Calu3 (cell line): Measurements from ENCODE around the gene S1PR1. TPM values are rescaled to one million over a fixed set of nuclear protein-coding genes. Genes with fewer than 3 reads are reported as not detected.

Source experiments
- BruUV-seq: library from RNA; stranded (reverse); fragments of 400-500 nt; replicated peaks from 2 replicates; lab custom pipeline; 2021; lab: Mats Ljungman, UMichigan
- CTCF ChIA-PET: fragments of 300-600 bp; sonication (Branson Sonifier 250); formaldehyde crosslinking; loops from one replicate; lab custom pipeline; 2022; ENCODE audit warnings: antibody characterized with exemption; lab: Charles Lee
- DNase-seq: peaks from one replicate; pipeline ENCODE4 v3.0.0; 2022
- H3K27ac Mint-ChIP-seq: one replicate; pipeline ENCODE4 v1.8.0; 2022; ENCODE audit warnings: mixed read lengths; ENCODE audit not compliant: unreplicated experiment
- H3K27me3 Mint-ChIP-seq: one replicate; pipeline ENCODE4 v1.8.0; 2022; ENCODE audit warnings: mixed read lengths; ENCODE audit not compliant: unreplicated experiment
- H3K36me3 Mint-ChIP-seq: one replicate; pipeline ENCODE4 v1.8.0; 2022; ENCODE audit warnings: mild to moderate bottlenecking, moderate library complexity, mixed read lengths; ENCODE audit not compliant: insufficient read depth, unreplicated experiment
- H3K4me1 Mint-ChIP-seq: one replicate; pipeline ENCODE4 v1.8.0; 2022; ENCODE audit warnings: mild to moderate bottlenecking, low read depth, mixed read lengths; ENCODE audit not compliant: unreplicated experiment
- H3K4me3 Mint-ChIP-seq: one replicate; pipeline ENCODE4 v1.8.0; 2022; ENCODE audit warnings: mild to moderate bottlenecking, low read depth, moderate library complexity, mixed read lengths; ENCODE audit not compliant: unreplicated experiment
- H3K9me3 Mint-ChIP-seq: one replicate; pipeline ENCODE4 v1.8.0; 2022; ENCODE audit warnings: low read depth, mixed read lengths; ENCODE audit not compliant: unreplicated experiment
- intact Hi-C: fragments of 100-400 bp; cut with micrococcal nuclease; formaldehyde crosslinking; loops from one replicate; pipeline ENCODE4 v1.10.0; 2022; ENCODE audit not compliant: unreplicated experiment
- total RNA-seq: library from RNA; stranded (reverse); gene quantifications from 2 replicates; pipeline ENCODE4 v1.2.3, GENCODE V29; 2022
- TF ChIP-seq, protein P1 (sequence below): fragments of 200-600 bp; IDR thresholded peaks from one replicate; pipeline ENCODE4 v1.8.0; 2022; ENCODE audit warnings: antibody characterized with exemption; ENCODE audit not compliant: unreplicated experiment

S1PR1 gene
- total RNA-seq, 1 experiment from 2014 or later: not detected

DNA sequence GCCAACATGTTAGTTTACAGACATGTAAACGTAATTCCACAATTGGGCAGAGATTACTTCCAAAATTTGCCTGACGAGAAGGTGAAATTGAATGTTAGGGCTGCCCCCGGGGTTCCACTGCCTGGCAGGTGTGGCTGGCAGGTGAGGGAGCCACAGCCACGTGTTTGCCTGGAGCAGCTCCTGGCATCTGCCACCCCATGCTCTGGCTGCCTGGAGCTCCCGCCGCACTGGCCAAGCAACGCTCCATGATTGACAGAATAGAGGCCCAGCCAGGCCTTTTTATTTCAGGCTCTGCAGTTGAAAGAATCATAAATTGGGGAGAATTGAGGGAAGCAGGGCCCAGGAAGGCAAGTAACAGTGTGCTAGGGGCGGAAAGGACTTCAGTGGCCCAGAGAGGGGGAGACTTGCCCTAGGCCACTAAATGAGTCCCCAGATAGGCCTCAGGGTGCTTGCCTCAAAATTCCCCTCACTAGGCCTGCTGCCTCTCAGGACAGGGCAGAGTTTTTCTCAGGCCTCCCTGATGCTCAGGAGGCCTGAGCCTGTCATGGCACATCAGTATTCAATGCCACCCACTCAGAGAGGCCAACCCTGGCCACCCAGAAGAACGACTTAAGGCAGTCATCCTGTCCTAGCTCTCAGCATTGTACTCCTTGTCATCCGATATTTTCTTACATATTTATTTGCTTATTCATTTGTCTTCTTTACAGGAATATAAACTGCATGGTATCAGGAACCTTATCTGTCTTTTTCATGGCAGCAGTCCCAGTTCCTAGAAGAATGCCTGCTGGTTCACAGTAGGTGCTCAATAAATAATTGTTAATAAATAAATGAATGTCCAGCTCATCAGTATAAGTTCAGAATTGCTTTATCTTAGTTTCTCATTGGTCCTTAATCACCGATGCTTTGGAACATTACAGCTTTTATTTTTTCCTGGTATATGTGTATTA lies 16.6 kb upstream of the S1PR1 start:
- no peak overlapping the region for H3K4me3 Mint-ChIP-seq

DNA sequence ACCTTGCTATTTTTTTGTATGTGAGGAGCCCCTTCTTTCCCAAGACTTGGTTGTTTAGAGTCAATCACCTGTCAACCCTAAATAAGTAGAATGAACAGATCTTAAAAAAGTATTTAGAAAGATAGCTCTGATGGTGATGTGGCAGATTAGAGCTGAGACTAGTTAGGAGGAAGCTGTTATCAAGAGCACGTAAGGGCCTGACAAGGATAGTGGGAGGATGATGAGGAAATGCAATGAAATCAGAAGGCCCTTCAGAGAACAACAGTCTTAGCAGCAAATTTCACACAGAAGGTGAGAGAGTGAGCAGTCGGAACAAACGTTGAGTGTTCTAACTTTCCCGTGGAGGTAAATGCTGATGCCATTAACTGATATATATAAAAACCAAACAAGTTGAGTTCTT lies 15.9 kb upstream of the S1PR1 start:
- Mint-ChIP-seq H3K27ac (no peak overlapping the region), H3K4me1 (no peaks in the 10 kb centered on the region), H3K27me3 (no peaks in the 10 kb centered on the region), H3K9me3 (no peaks in the 10 kb centered on the region), H3K4me3 (no peak overlapping the region), H3K36me3 (no peaks in the 10 kb centered on the region)
- CTCF ChIA-PET: no interaction called here
- intact Hi-C loops: no loop called here
- no TSS peak for BruUV-seq
- DNase-seq: no peak
- TF ChIP-seq, protein P1, sequence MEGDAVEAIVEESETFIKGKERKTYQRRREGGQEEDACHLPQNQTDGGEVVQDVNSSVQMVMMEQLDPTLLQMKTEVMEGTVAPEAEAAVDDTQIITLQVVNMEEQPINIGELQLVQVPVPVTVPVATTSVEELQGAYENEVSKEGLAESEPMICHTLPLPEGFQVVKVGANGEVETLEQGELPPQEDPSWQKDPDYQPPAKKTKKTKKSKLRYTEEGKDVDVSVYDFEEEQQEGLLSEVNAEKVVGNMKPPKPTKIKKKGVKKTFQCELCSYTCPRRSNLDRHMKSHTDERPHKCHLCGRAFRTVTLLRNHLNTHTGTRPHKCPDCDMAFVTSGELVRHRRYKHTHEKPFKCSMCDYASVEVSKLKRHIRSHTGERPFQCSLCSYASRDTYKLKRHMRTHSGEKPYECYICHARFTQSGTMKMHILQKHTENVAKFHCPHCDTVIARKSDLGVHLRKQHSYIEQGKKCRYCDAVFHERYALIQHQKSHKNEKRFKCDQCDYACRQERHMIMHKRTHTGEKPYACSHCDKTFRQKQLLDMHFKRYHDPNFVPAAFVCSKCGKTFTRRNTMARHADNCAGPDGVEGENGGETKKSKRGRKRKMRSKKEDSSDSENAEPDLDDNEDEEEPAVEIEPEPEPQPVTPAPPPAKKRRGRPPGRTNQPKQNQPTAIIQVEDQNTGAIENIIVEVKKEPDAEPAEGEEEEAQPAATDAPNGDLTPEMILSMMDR: no peak

More for the DNA sequence above, 16.6 kb upstream of the S1PR1 start:
- H3K9me3 Mint-ChIP-seq: no peaks in the 10 kb centered on the region
- no peaks in the 10 kb centered on the region for H3K4me1 Mint-ChIP-seq
- H3K27me3 Mint-ChIP-seq: no peaks in the 10 kb centered on the region
- no TSS peak for BruUV-seq
- CTCF ChIA-PET: no interaction called here
- H3K36me3 Mint-ChIP-seq: no peaks in the 10 kb centered on the region
- DNase-seq: no peak
- intact Hi-C loops: no loop called here
- no peak overlapping the region for H3K27ac Mint-ChIP-seq
- TF ChIP-seq, protein P1: no peak

DNA sequence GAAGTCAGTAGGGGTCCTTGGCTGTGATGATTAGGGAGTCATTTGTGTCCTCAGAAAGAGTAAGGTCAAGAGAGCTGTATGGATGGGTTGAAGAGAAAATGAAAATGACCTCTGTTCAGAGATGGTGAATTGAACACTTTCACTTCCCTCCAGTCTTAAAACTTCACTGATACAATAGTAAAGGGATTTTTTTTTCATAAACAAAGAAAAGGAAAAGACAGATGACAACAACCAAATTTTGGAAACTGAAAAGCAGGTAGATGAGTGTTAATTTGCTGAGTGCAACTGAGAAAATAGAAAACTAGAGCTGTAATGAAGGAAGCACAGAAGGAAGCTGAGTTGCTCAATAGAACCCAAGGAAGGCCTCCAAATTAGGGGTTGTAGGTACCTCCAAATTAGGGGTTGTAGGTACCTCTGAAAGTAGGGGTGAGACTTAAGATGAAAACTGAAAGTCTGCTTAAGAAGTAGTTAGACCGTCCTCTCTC lies 14.8 kb upstream of the S1PR1 start:
- no peak overlapping the region for H3K27ac Mint-ChIP-seq
- DNase-seq: no peak
- intact Hi-C loops: no loop called here
- CTCF ChIA-PET: no interaction called here
- H3K4me1 Mint-ChIP-seq: no peaks in the 10 kb centered on the region
- no peaks in the 10 kb centered on the region for H3K27me3 Mint-ChIP-seq
- TF ChIP-seq, protein P1: no peak
- no peaks in the 10 kb centered on the region for H3K9me3 Mint-ChIP-seq
- H3K36me3 Mint-ChIP-seq: no peaks in the 10 kb centered on the region
- no TSS peak for BruUV-seq
- no peak overlapping the region for H3K4me3 Mint-ChIP-seq

DNA sequence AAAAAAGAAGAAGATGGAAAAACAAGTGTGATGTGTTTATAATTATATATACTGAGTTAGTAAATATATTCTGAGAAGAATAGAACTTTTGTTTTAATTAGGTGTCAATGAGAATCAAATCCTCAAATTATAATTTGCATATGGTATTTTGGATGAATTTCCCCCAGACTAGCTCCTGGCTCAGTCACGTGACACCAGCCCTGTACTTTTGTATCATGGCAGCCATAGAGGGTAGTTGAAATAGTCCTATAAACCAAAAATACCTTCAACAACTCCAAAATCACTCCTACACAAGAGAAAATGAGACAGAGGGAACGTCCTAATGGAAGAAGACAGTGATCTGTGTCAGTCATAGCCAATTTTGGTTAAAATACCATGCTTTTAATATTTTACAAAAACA lies 9.0 kb upstream of the S1PR1 start:
- Mint-ChIP-seq H3K4me1 (no peaks in the 10 kb centered on the region), H3K36me3 (no peaks in the 10 kb centered on the region), H3K4me3 (no peak overlapping the region), H3K27me3 (peaks cover 26% of the 10 kb centered on the region), H3K9me3 (no peaks in the 10 kb centered on the region), H3K27ac (no peak overlapping the region)
- intact Hi-C loops: no loop called here
- CTCF ChIA-PET: no interaction called here
- no TSS peak for BruUV-seq
- TF ChIP-seq, protein P1: no peak
- DNase-seq: no peak
